Measurements from ENCODE around the gene PTPRM. TPM values are rescaled to one million over a fixed set of nuclear protein-coding genes. Genes with fewer than 3 reads are reported as not detected.

Gene PTPRM
- total RNA-seq, 1 donor from 2014 or later = 63.2 TPM

DNA sequence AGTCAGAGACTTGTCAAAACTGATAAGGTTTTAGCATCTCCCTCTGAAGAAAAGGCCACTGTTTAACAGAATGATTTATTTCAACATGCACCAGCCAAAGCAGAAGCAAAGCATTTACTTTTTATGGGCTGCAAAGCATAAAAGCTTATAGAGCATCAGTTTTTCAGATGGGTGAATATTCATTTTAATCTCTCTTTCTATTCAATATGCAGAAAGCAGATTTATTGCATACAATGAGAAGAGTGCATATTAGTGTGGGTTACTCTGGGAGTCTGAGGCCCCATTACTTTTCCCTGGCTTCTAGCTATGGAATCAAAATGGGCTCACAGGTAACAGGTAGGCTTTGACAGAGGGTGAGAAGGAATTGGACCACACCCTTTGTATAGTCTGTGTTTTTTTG is 9.0 kb downstream of the PTPRM start:
- H3K4me3 ChIP-seq (ENCODE audit: low read depth, low read length) = no peak overlapping the region
- DNase-seq (ENCODE audit: low read depth) = no peak
- TF ChIP-seq, protein P1, sequence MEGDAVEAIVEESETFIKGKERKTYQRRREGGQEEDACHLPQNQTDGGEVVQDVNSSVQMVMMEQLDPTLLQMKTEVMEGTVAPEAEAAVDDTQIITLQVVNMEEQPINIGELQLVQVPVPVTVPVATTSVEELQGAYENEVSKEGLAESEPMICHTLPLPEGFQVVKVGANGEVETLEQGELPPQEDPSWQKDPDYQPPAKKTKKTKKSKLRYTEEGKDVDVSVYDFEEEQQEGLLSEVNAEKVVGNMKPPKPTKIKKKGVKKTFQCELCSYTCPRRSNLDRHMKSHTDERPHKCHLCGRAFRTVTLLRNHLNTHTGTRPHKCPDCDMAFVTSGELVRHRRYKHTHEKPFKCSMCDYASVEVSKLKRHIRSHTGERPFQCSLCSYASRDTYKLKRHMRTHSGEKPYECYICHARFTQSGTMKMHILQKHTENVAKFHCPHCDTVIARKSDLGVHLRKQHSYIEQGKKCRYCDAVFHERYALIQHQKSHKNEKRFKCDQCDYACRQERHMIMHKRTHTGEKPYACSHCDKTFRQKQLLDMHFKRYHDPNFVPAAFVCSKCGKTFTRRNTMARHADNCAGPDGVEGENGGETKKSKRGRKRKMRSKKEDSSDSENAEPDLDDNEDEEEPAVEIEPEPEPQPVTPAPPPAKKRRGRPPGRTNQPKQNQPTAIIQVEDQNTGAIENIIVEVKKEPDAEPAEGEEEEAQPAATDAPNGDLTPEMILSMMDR (conservative IDR thresholded peaks at IDR 0.05; ENCODE audit: low read depth, low read length) = no peak

DNA sequence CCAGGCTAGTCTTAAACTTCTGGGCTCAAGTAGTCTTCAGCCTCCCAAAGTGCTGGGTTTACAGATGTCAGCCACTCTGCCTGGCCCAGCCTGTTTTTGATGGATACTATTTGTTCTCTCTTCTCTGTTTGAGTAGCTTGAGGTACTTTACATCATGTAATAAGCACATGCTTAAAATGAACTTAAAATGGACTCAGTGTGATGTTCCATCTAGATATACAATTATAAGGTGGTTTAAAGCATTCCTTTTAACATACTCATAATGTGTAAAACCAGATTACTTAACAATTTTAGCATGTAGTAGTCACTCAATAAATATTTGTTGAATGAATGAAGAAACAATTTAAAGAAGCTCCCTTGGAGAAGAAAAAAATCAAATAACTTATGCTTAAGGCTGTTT is 9.6 kb downstream of the PTPRM start:
- TF ChIP-seq, protein P1 (conservative IDR thresholded peaks at IDR 0.05; ENCODE audit: low read depth, low read length) = no peak
- no peak overlapping the region for H3K4me3 ChIP-seq (ENCODE audit: low read depth, low read length)
- DNase-seq (ENCODE audit: low read depth) = no peak

DNA sequence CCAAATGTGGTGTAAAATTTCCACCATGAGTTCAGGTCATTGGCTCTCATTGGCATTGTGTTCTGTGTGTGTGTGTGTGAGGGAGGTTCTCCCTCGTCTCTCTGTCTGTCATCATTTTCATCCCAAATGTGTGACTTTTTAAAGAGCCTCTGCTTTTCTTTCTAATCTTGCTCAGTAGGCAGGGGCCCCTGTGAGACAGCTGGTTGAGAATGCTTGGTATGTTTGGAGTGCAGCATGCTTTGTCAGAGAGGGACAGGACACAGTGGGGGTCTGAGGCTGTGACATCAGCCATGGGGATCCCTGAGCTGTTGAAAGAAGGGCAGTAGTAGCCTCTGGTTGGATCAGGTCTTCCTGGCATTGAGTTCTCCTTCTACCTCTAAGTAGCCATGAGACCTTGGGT is 10.6 kb downstream of the PTPRM start:
- no peak overlapping the region for H3K4me3 ChIP-seq (ENCODE audit: low read depth, low read length)
- TF ChIP-seq, protein P1 (conservative IDR thresholded peaks at IDR 0.05; ENCODE audit: low read depth, low read length) = no peak
- DNase-seq (ENCODE audit: low read depth) = peak; percentile 55

DNA sequence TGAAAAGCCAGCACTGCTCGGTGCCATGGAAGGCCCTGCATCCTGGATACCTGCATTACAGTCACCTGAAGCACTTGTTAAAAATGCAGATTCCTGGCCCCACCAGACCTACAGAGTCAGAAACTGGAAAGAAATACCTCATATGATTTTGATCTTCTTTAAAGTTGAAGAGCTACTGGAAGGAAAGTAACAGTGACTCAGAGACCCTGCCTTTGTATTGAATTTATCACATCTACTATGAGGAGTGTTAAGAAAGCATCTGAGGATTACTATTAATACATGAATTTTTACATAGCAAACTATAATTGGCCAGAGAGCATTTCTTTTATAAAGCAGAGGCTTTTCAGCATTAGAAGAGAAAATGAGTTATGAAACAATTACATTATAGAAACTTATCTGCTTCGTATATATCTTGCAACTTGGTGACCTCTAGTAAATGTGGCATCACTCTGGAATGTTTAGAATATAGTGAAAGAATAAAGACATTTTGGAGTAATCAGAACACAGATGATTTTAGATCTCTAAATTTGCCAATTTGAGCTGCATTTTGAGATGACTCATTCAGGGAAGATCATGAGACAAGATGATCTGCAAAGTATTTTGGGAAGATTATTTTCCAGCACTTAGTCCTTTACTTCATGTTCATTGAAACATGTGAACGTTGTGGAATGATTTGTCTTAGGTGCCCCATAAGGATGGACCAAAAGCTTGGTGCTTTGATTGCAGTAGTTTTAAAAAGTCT is 12.2 kb downstream of the PTPRM start:
- H3K4me3 ChIP-seq (ENCODE audit: low read depth, low read length) = no peak overlapping the region
- TF ChIP-seq, protein P1 (conservative IDR thresholded peaks at IDR 0.05; ENCODE audit: low read depth, low read length) = no peak
- no peak for DNase-seq (ENCODE audit: low read depth)

DNA sequence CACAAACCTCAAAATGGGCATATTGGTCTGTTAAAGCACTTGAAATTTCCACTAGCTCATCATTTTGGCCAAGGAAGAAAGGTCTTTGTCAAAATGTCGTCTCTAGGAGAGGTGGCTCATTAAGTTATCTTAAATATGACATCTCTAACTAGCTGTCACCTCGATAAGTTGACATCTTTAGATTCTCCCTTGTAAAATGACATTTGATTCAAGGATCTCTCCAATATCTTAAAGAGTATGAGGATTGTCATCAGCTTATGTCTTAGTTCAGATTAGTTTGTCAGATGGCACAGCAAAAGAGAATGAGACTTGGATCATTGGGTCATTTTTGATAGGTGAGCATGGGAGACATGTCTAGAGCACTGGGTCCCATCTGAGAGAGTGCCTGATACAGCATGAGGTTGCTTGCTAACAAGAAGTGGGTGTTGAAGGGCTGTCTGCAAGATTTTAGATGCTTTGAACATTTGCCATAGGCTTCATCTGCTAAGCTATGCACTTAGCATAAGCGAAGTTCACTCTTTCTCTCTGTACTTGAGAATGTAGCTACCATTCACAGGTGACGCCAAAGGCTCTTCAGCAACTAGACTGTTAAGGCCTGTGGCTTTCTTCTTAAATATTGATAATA is 12.9 kb downstream of the PTPRM start:
- TF ChIP-seq, protein P1 (conservative IDR thresholded peaks at IDR 0.05; ENCODE audit: low read depth, low read length) = no peak
- no peak for DNase-seq (ENCODE audit: low read depth)
- H3K4me3 ChIP-seq (ENCODE audit: low read depth, low read length) = no peak overlapping the region

DNA sequence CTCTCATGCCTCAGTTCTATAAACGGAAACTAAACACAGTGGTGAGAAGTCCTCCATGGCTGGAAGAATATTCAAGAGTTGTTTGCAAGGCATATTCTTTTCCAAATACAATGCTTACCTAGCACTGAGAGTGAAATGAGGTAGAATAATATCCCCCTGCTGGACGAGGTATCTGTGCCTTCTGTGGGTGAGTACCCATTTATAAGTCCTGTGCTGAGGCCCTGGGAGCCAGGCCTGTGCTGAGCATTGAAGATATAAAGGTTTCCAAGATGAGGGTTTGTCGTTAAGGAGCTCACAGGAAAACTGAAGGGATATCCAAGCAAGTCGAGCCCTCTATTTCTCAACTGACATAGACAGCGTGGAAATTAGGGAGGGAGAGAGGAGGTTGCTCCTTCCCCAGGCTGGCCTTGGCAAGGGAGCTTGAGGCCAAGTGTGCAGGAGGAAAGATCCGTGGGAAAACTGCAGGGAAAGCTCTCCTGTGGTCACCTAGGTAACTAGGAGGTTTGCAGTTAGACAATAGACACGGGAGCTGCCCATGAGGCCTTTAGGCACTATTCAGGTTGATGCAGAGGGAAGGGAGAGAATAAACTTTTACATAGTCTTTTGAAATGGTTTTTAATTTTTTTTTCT is 17.6 kb downstream of the PTPRM start:
- H3K4me3 ChIP-seq (ENCODE audit: low read depth, low read length) = no peak overlapping the region
- DNase-seq (ENCODE audit: low read depth) = no peak
- TF ChIP-seq, protein P1 (conservative IDR thresholded peaks at IDR 0.05; ENCODE audit: low read depth, low read length) = no peak
